HG03139 (cell line): ENCODE results near the gene COPE.

Experiments used
- ATAC-seq: cut with Tn5 transposase; IDR thresholded peaks from one replicate; pipeline ENCODE4 v1.9.1; 2021; ENCODE audit not compliant: unreplicated experiment

Gene COPE

DNA sequence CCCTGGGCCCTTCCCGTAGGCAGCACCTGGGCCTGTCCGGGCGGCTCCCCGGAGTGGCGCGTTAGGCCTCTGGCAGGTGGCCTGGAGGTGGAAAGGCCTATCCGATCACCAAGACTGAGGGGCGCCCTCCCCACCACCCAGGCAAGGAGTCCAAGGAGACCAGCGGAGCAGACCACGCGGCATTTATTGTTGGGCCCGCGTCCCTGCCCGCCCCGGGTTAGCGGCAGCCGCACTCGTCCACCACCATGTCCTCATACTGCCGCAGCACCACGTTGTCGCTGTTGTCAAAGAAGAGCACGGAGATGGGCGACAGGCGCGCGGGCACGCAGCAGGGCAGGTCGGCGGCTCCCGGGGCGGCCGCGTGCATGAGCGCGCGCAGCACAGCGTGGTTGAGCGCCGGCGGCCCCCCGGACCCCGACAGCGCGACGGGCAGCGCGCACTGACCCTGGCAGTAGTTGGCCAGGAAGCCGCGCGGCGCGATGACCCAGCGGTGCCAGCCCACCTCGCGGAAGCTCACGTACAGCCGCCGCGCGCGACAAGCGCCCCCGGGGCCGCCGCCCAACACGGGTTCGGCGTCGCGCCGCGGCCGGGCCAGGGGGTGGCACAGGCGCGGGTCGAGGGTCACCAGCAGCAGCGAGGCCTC is 50.7 kb downstream of the COPE start:
- no peak for ATAC-seq

GRCh38 chr19:18867751-18868150 is 51.4 kb downstream of the COPE start:
- ATAC-seq: no peak

DNA sequence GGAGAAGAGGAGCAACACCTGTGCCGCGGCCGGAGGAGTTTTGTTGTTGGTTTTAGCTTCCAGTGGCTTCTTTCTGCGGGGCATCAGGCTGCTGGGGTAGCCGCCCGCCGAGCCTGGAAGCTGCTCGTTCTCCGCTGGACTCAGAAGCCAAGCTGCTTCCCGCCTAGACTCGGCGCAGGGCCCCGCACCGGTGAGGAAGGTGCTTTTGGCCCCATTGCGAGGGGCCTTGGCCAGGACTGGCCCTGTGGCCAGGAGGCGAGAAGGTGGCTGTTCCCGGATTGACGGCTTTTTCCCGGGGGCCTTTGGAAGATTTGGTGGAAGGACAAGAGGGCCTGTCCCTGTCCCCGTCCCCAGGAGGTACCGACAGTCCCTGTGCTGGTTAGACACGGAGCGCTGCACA is 52.0 kb downstream of the COPE start:
- no peak for ATAC-seq

GRCh38 chr19:18866800-18867123 is 52.4 kb downstream of the COPE start:
- ATAC-seq: no peak

GRCh38 chr19:18865973-18866799 is 53.0 kb downstream of the COPE start:
- ATAC-seq: no peak

DNA sequence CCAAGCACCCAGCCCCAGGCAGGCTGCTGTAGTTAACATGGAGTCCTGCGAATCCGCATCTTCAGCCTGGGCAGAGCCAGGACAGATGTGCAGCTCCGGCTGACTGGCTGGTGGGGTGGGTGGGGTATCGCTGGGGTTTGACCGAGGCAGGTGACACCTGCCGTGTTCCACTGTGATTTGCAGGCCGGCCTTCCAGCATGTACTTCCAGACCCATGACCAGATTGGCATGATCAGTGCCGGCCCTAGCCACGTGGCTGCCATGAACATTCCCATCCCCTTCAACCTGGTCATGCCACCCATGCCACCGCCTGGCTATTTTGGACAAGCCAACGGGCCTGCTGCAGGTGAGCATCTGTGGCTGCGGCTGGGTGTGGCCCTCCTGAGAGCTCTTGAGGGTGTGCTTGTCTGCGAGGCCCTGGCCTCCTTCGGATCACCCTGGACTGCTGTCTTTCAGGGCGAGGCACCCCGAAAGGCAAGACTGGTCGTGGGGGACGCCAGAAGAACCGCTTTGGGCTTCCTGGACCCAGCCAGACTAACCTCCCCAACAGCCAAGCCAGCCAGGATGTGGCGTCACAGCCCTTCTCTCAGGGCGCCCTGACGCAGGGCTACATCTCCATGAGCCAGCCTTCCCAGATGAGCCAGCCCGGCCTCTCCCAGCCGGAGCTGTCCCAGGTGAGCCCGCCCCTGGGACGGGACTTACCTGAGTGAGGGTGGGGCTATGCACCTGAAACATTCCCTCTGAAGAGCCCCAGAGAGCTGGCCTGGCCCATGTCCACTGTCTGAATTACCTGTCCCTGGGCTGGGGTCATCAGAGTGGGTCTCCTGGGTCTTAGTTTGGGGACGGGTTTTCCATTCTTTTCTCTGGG is 53.8 kb downstream of the COPE start:
- no peak for ATAC-seq

DNA sequence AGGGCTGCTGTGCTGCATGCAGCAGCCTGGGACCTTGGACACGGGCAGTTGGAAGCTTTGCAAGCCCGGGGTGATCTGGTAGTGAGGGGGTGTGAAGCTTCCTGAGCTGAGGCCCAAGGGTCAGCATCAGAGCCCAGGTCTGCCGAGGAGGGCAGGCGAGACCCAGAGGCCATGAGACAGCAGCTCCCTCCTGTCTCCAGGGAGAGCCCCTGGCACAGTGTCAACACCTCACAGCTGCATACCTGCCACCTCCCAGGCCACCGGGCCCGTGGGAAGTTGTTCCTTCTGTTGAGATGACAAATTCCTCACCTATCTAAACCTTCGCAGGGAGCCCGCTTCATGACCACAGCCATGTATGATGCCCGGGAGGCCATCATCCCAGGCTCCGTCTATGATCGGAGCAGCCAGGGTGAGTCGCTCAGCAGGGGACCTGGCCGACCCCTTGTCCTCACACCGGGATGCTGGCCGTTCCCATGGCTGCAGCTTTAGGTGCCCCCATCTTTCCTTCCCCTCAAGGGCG is 55.3 kb downstream of the COPE start:
- ATAC-seq: no peak

DNA sequence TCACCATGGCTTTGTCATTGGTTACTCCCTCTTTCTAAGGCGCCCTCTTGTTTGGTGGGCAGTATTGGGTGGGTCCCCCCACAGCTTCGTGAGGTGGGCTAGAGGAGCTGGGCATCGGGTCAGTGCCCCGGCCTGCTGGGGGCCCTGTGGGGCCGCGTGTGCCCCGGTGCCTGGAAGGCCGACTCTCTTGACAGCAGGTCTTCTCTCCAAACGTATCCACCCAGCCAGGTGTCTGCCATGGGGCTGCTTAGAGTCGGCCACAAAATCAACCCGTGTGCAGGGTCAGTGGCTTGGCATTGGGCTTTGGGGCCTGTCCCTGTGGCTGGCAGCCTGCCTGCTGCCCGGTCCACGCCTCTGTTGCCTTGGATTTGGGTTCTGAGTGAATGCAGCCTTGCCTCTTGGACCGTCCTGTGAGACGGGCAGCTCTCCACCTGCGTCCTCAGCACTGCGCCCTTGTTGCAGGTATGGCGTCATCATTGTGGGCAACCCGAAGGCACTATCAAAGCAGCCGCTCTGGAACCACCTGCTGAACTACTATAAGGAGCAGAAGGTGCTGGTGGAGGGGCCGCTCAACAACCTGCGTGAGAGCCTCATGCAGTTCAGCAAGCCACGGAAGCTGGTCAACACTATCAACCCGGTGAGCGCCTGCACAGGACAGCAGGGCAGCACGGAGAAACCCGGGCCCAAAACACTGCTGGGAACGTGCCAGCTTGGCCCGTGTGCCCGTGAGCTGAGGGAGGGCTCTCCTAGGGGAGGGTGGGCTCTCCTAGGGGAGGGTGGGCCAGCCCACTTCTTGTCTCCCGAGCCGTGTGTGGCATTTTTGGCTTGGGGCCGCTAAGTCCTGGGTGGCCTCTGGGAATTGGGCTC is 56.0 kb downstream of the COPE start:
- ATAC-seq: no peak

GRCh38 chr19:18861917-18862316 is 57.3 kb downstream of the COPE start:
- no peak for ATAC-seq

- ATAC-seq: no peak
These were observed 58.0 kb downstream of the COPE start for GRCh38 chr19:18861235-18861634.

- ATAC-seq: no peak
These were observed 58.5 kb downstream of the COPE start for GRCh38 chr19:18860725-18861124.

GRCh38 chr19:18860302-18860700 is 58.9 kb downstream of the COPE start:
- ATAC-seq: no peak

- ATAC-seq: no peak
These were observed 59.4 kb downstream of the COPE start for GRCh38 chr19:18859676-18860301.

GRCh38 chr19:18858906-18859646 is 60.1 kb downstream of the COPE start:
- ATAC-seq: no peak

- ATAC-seq: no peak
These were observed 62.0 kb downstream of the COPE start for GRCh38 chr19:18857223-18857622.

GRCh38 chr19:18856385-18857126 is 62.6 kb downstream of the COPE start:
- ATAC-seq: no peak

- no peak for ATAC-seq
These were observed 63.4 kb downstream of the COPE start for GRCh38 chr19:18855647-18856384.

- no peak for ATAC-seq
These were observed 64.2 kb downstream of the COPE start for GRCh38 chr19:18854982-18855381.
